ENCODE measurements around the gene GCA.

GCA gene

GRCh38 chr2:162372818-162373217 is 28.9 kb downstream of the GCA start:
- no peak overlapping the region for H3K9ac ChIP-seq (ENCODE audit: low read length)
- no peak overlapping the region for H3K4me3 ChIP-seq (ENCODE audit: low read depth in 1 of 2, low read length in 2 of 2)
- H3K27ac ChIP-seq (ENCODE audit: low read depth, low read length), result no peak overlapping the region
- H3K4me1 ChIP-seq (ENCODE audit: insufficient read depth, low read length), result peaks cover 7% of the 10 kb centered on the region
- no peaks in the 10 kb centered on the region for H3K9me3 ChIP-seq (ENCODE audit: low read length)
- no peaks in the 10 kb centered on the region for H3K27me3 ChIP-seq (ENCODE audit: control insufficient read depth in 1 of 2, insufficient read depth in 2 of 2, low read length in 2 of 2)
- H3K36me3 ChIP-seq (ENCODE audit: insufficient read depth, low read length), result no peaks in the 10 kb centered on the region

- Histone ChIP-seq H3K27ac (ENCODE audit: low read depth, low read length) (no peak overlapping the region), H3K9me3 (ENCODE audit: low read length) (no peaks in the 10 kb centered on the region), H3K4me1 (ENCODE audit: insufficient read depth, low read length) (no peaks in the 10 kb centered on the region), H3K4me3 (ENCODE audit: low read depth in 1 of 2, low read length in 2 of 2) (no peak overlapping the region), H3K9ac (ENCODE audit: low read length) (no peak overlapping the region), H3K27me3 (ENCODE audit: control insufficient read depth in 1 of 2, insufficient read depth in 2 of 2, low read length in 2 of 2) (no peaks in the 10 kb centered on the region), H3K36me3 (ENCODE audit: insufficient read depth, low read length) (no peaks in the 10 kb centered on the region)
Observed at GRCh38 chr2:162379719-162380580, 36.0 kb downstream of the GCA start.

GRCh38 chr2:162381851-162382250 is 37.9 kb downstream of the GCA start:
- Histone ChIP-seq H3K4me1 (ENCODE audit: insufficient read depth, low read length) (no peaks in the 10 kb centered on the region), H3K27ac (ENCODE audit: low read depth, low read length) (no peak overlapping the region), H3K9me3 (ENCODE audit: low read length) (no peaks in the 10 kb centered on the region), H3K36me3 (ENCODE audit: insufficient read depth, low read length) (no peaks in the 10 kb centered on the region), H3K4me3 (ENCODE audit: low read depth in 1 of 2, low read length in 2 of 2) (no peak overlapping the region), H3K9ac (ENCODE audit: low read length) (no peak overlapping the region), H3K27me3 (ENCODE audit: control insufficient read depth in 1 of 2, insufficient read depth in 2 of 2, low read length in 2 of 2) (no peaks in the 10 kb centered on the region)

- H3K4me1 ChIP-seq (ENCODE audit: insufficient read depth, low read length), result no peaks in the 10 kb centered on the region
- no peaks in the 10 kb centered on the region for H3K36me3 ChIP-seq (ENCODE audit: insufficient read depth, low read length)
- no peak overlapping the region for H3K27ac ChIP-seq (ENCODE audit: low read depth, low read length)
- no peak overlapping the region for H3K4me3 ChIP-seq (ENCODE audit: low read depth in 1 of 2, low read length in 2 of 2)
- no peak overlapping the region for H3K9ac ChIP-seq (ENCODE audit: low read length)
- no peaks in the 10 kb centered on the region for H3K27me3 ChIP-seq (ENCODE audit: control insufficient read depth in 1 of 2, insufficient read depth in 2 of 2, low read length in 2 of 2)
- no peaks in the 10 kb centered on the region for H3K9me3 ChIP-seq (ENCODE audit: low read length)
Observed at GRCh38 chr2:162382278-162382677, 38.3 kb downstream of the GCA start.

- Histone ChIP-seq H3K9me3 (ENCODE audit: low read length) (no peaks in the 10 kb centered on the region), H3K27ac (ENCODE audit: low read depth, low read length) (no peak overlapping the region), H3K36me3 (ENCODE audit: insufficient read depth, low read length) (no peaks in the 10 kb centered on the region), H3K4me3 (ENCODE audit: low read depth in 1 of 2, low read length in 2 of 2) (no peak overlapping the region), H3K9ac (ENCODE audit: low read length) (no peak overlapping the region), H3K27me3 (ENCODE audit: control insufficient read depth in 1 of 2, insufficient read depth in 2 of 2, low read length in 2 of 2) (no peaks in the 10 kb centered on the region), H3K4me1 (ENCODE audit: insufficient read depth, low read length) (no peaks in the 10 kb centered on the region)
Observed at GRCh38 chr2:162385536-162385935, 41.6 kb downstream of the GCA start.

- H3K9me3 ChIP-seq (ENCODE audit: low read length), result no peaks in the 10 kb centered on the region
- no peaks in the 10 kb centered on the region for H3K4me1 ChIP-seq (ENCODE audit: insufficient read depth, low read length)
- no peaks in the 10 kb centered on the region for H3K36me3 ChIP-seq (ENCODE audit: insufficient read depth, low read length)
- no peak overlapping the region for H3K4me3 ChIP-seq (ENCODE audit: low read depth in 1 of 2, low read length in 2 of 2)
- no peak overlapping the region for H3K27ac ChIP-seq (ENCODE audit: low read depth, low read length)
- no peaks in the 10 kb centered on the region for H3K27me3 ChIP-seq (ENCODE audit: control insufficient read depth in 1 of 2, insufficient read depth in 2 of 2, low read length in 2 of 2)
- H3K9ac ChIP-seq (ENCODE audit: low read length), result no peak overlapping the region
Observed at GRCh38 chr2:162390801-162391200, 46.9 kb downstream of the GCA start.

- H3K27ac ChIP-seq (ENCODE audit: low read depth, low read length), result no peak overlapping the region
- H3K27me3 ChIP-seq (ENCODE audit: control insufficient read depth in 1 of 2, insufficient read depth in 2 of 2, low read length in 2 of 2), result no peaks in the 10 kb centered on the region
- H3K4me1 ChIP-seq (ENCODE audit: insufficient read depth, low read length), result no peaks in the 10 kb centered on the region
- H3K9me3 ChIP-seq (ENCODE audit: low read length), result no peaks in the 10 kb centered on the region
- no peak overlapping the region for H3K4me3 ChIP-seq (ENCODE audit: low read depth in 1 of 2, low read length in 2 of 2)
- no peak overlapping the region for H3K9ac ChIP-seq (ENCODE audit: low read length)
- no peaks in the 10 kb centered on the region for H3K36me3 ChIP-seq (ENCODE audit: insufficient read depth, low read length)
Observed at GRCh38 chr2:162400336-162400735, 56.4 kb downstream of the GCA start.

- Histone ChIP-seq H3K9me3 (ENCODE audit: low read length) (no peaks in the 10 kb centered on the region), H3K36me3 (ENCODE audit: insufficient read depth, low read length) (no peaks in the 10 kb centered on the region), H3K27me3 (ENCODE audit: control insufficient read depth in 1 of 2, insufficient read depth in 2 of 2, low read length in 2 of 2) (no peaks in the 10 kb centered on the region), H3K27ac (ENCODE audit: low read depth, low read length) (no peak overlapping the region), H3K9ac (ENCODE audit: low read length) (no peak overlapping the region), H3K4me3 (ENCODE audit: low read depth in 1 of 2, low read length in 2 of 2) (no peak overlapping the region), H3K4me1 (ENCODE audit: insufficient read depth, low read length) (no peaks in the 10 kb centered on the region)
Observed at GRCh38 chr2:162401871-162402270, 57.9 kb downstream of the GCA start.

GRCh38 chr2:162403884-162404283 is 60.0 kb downstream of the GCA start:
- H3K9me3 ChIP-seq (ENCODE audit: low read length), result no peaks in the 10 kb centered on the region
- H3K27me3 ChIP-seq (ENCODE audit: control insufficient read depth in 1 of 2, insufficient read depth in 2 of 2, low read length in 2 of 2), result no peaks in the 10 kb centered on the region
- no peak overlapping the region for H3K4me3 ChIP-seq (ENCODE audit: low read depth in 1 of 2, low read length in 2 of 2)
- H3K9ac ChIP-seq (ENCODE audit: low read length), result no peak overlapping the region
- no peak overlapping the region for H3K27ac ChIP-seq (ENCODE audit: low read depth, low read length)
- no peaks in the 10 kb centered on the region for H3K36me3 ChIP-seq (ENCODE audit: insufficient read depth, low read length)
- H3K4me1 ChIP-seq (ENCODE audit: insufficient read depth, low read length), result no peaks in the 10 kb centered on the region

Measured in muscle layer of colon (tissue), 2 donors.